Stimulated activated effector memory CD8-positive, alpha-beta T cell treated with anti-CD3 and anti-CD28 coated beads, Interleukin-12 subunit alpha, Interleukin-12 subunit beta, amount 100 ng/mL, for 72 hours (primary cell): ENCODE data around the gene FOSL2.

Experiments used
- ATAC-seq: fragments of 150-1000 bp; cut with Tn5 transposase; 2 replicates; pipeline ENCODE4 v1.10.0; 2021
- DNase-seq, 2 donors: peaks; one replicate each; pipeline ENCODE4 v3.0.0; 2021 to 2022; ENCODE audit warnings: low spot score in 2 of 2
- H3K27ac Mint-ChIP-seq: one replicate; pipeline ENCODE4 v1.8.0; 2022; ENCODE audit warnings: mild to moderate bottlenecking, mixed read lengths
- H3K36me3 Mint-ChIP-seq: one replicate; pipeline ENCODE4 v1.8.0; 2022; ENCODE audit warnings: mild to moderate bottlenecking, mixed read lengths
- H3K4me1 Mint-ChIP-seq: one replicate; pipeline ENCODE4 v1.8.0; 2022; ENCODE audit warnings: mixed read lengths
- H3K4me3 Mint-ChIP-seq: one replicate; pipeline ENCODE4 v1.8.0; 2022; ENCODE audit warnings: mild to moderate bottlenecking, mixed read lengths
- H3K9me3 Mint-ChIP-seq: one replicate; pipeline ENCODE4 v1.8.0; 2022; ENCODE audit warnings: mixed read lengths

The FOSL2 gene

GRCh38 chr2:28407131-28407975, 14.7 kb downstream of the FOSL2 start:
- Mint-ChIP-seq H3K4me1 (peaks cover 96% of the 10 kb centered on the region), H3K36me3 (no peaks in the 10 kb centered on the region), H3K4me3 (peak overlapping the region; percentile 60), H3K27ac (peak overlapping the region; percentile 94), H3K9me3 (no peaks in the 10 kb centered on the region)
- no peak for DNase-seq
- no peak for ATAC-seq

- no peak for ATAC-seq
- Mint-ChIP-seq H3K4me1 (peaks cover 96% of the 10 kb centered on the region), H3K4me3 (peak overlapping the region; percentile 60), H3K36me3 (no peaks in the 10 kb centered on the region), H3K9me3 (no peaks in the 10 kb centered on the region), H3K27ac (peak overlapping the region; percentile 94)
- DNase-seq = no peak
Measured at GRCh38 chr2:28407976-28408690, 15.5 kb downstream of the FOSL2 start.

GRCh38 chr2:28408764-28409599, 16.3 kb downstream of the FOSL2 start:
- no peaks in the 10 kb centered on the region for H3K36me3 Mint-ChIP-seq
- peak; percentile 62 to 88 for DNase-seq
- H3K9me3 Mint-ChIP-seq = no peaks in the 10 kb centered on the region
- H3K4me3 Mint-ChIP-seq = peak overlapping the region; percentile 60
- ATAC-seq = peak; percentile 79
- H3K27ac Mint-ChIP-seq = peak overlapping the region; percentile 94
- peaks cover 96% of the 10 kb centered on the region for H3K4me1 Mint-ChIP-seq

- no peaks in the 10 kb centered on the region for H3K9me3 Mint-ChIP-seq
- no peaks in the 10 kb centered on the region for H3K36me3 Mint-ChIP-seq
- peak overlapping the region; percentile 60 for H3K4me3 Mint-ChIP-seq
- ATAC-seq (no peak), DNase-seq (no peak)
- H3K27ac Mint-ChIP-seq = peak overlapping the region; percentile 94
- H3K4me1 Mint-ChIP-seq = peaks cover 93% of the 10 kb centered on the region
Measured at GRCh38 chr2:28411166-28411755, 18.6 kb downstream of the FOSL2 start.

GRCh38 chr2:28411956-28412609, 19.4 kb downstream of the FOSL2 start:
- DNase-seq (no peak), ATAC-seq (no peak)
- no peaks in the 10 kb centered on the region for H3K36me3 Mint-ChIP-seq
- H3K4me3 Mint-ChIP-seq = peak overlapping the region; percentile 15
- H3K9me3 Mint-ChIP-seq = no peaks in the 10 kb centered on the region
- peak overlapping the region; percentile 94 for H3K27ac Mint-ChIP-seq
- peaks cover 85% of the 10 kb centered on the region for H3K4me1 Mint-ChIP-seq

- ATAC-seq (no peak), DNase-seq (no peak)
- Mint-ChIP-seq H3K27ac (peak overlapping the region; percentile 94), H3K36me3 (no peaks in the 10 kb centered on the region), H3K4me3 (peak overlapping the region; percentile 15), H3K4me1 (peaks cover 85% of the 10 kb centered on the region), H3K9me3 (no peaks in the 10 kb centered on the region)
Measured at GRCh38 chr2:28412625-28413151, 20.0 kb downstream of the FOSL2 start.

GRCh38 chr2:28413152-28413898, 20.7 kb downstream of the FOSL2 start:
- H3K4me1 Mint-ChIP-seq = peaks cover 79% of the 10 kb centered on the region
- ATAC-seq (no peak), DNase-seq (no peak)
- H3K27ac Mint-ChIP-seq = peak overlapping the region; percentile 94
- H3K36me3 Mint-ChIP-seq = no peaks in the 10 kb centered on the region
- H3K4me3 Mint-ChIP-seq = peak overlapping the region; percentile 15
- H3K9me3 Mint-ChIP-seq = no peaks in the 10 kb centered on the region

- ATAC-seq = no peak
Measured at GRCh38 chr2:28413899-28414295, 21.2 kb downstream of the FOSL2 start.

GRCh38 chr2:28414583-28414982, 21.9 kb downstream of the FOSL2 start:
- H3K9me3 Mint-ChIP-seq = no peaks in the 10 kb centered on the region
- no peak overlapping the region for H3K4me3 Mint-ChIP-seq
- H3K36me3 Mint-ChIP-seq = no peaks in the 10 kb centered on the region
- H3K27ac Mint-ChIP-seq = peak overlapping the region; percentile 94
- ATAC-seq = no peak
- peaks cover 69% of the 10 kb centered on the region for H3K4me1 Mint-ChIP-seq
- no peak for DNase-seq

More at GRCh38 chr2:28413899-28414295, 21.2 kb downstream of the FOSL2 start:
- Mint-ChIP-seq H3K27ac (peak overlapping the region; percentile 94), H3K4me3 (no peak overlapping the region), H3K4me1 (peaks cover 73% of the 10 kb centered on the region), H3K36me3 (no peaks in the 10 kb centered on the region), H3K9me3 (no peaks in the 10 kb centered on the region)
- DNase-seq = no peak

GRCh38 chr2:28415010-28415409, 22.4 kb downstream of the FOSL2 start:
- no peak overlapping the region for H3K4me3 Mint-ChIP-seq
- peak overlapping the region; percentile 94 for H3K27ac Mint-ChIP-seq
- no peaks in the 10 kb centered on the region for H3K36me3 Mint-ChIP-seq
- peaks cover 69% of the 10 kb centered on the region for H3K4me1 Mint-ChIP-seq
- no peak for DNase-seq
- H3K9me3 Mint-ChIP-seq = no peaks in the 10 kb centered on the region
- no peak for ATAC-seq

- peaks cover 69% of the 10 kb centered on the region for H3K4me1 Mint-ChIP-seq
- no peak overlapping the region for H3K4me3 Mint-ChIP-seq
- no peak for DNase-seq
- no peak for ATAC-seq
- H3K9me3 Mint-ChIP-seq = no peaks in the 10 kb centered on the region
- H3K36me3 Mint-ChIP-seq = no peaks in the 10 kb centered on the region
- peak overlapping the region; percentile 94 for H3K27ac Mint-ChIP-seq
Measured at GRCh38 chr2:28415715-28416114, 23.1 kb downstream of the FOSL2 start.

GRCh38 chr2:28419003-28419402, 26.3 kb downstream of the FOSL2 start:
- Mint-ChIP-seq H3K9me3 (no peaks in the 10 kb centered on the region), H3K36me3 (peaks cover 26% of the 10 kb centered on the region), H3K4me1 (peaks cover 67% of the 10 kb centered on the region), H3K27ac (peak overlapping the region; percentile 92), H3K4me3 (no peak overlapping the region)
- ATAC-seq (no peak), DNase-seq (no peak)

- Mint-ChIP-seq H3K4me1 (peaks cover 71% of the 10 kb centered on the region), H3K27ac (peak overlapping the region; percentile 92), H3K9me3 (no peaks in the 10 kb centered on the region), H3K4me3 (no peak overlapping the region), H3K36me3 (peaks cover 33% of the 10 kb centered on the region)
- no peak for DNase-seq
- ATAC-seq = peak; percentile 1
Measured at GRCh38 chr2:28419443-28420270, 27.0 kb downstream of the FOSL2 start.
